Nucleus accumbens (tissue), 56 donors: ENCODE results near the gene PRM1.
"Not testable (repeated sequence)": the region's sequence is repeated elsewhere in the genome, so short reads cannot be mapped to it uniquely, and the experiment has no call there.

Experiments
- DNase-seq, 56 donors: peaks; one replicate each; lab custom pipeline; 2025; lab: John Stamatoyannopoulos, UW

The PRM1 gene

DNA sequence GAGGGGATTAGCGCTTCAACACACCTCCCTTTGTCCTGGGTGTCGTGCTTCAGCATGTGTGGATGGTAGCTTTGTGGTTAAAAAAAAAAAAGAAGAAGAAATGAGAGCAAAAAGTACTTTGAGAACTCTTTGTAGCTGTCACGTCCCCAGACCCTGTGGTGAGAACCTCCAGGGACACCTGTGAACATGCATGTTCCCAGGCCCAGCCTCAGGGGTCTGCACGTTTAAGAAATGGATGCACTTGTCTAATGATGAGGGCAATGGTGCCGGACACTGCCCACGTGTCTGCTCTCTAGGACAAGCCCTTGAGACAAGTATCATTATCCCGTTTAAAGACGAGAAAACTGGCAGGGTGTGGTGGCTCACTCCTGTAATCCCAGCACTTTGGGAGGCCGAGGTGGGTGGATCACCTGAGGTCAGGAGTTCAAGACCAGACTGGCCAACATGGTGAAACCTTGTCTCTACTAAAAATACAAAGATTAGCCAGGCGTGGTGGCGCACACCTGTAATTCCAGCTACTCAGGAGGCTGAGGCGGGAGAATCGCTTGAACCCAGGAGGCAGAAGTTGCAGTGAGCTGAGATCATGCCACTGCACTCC is 17.9 kb upstream of the PRM1 start:
- not testable (repeated sequence) for DNase-seq

DNA sequence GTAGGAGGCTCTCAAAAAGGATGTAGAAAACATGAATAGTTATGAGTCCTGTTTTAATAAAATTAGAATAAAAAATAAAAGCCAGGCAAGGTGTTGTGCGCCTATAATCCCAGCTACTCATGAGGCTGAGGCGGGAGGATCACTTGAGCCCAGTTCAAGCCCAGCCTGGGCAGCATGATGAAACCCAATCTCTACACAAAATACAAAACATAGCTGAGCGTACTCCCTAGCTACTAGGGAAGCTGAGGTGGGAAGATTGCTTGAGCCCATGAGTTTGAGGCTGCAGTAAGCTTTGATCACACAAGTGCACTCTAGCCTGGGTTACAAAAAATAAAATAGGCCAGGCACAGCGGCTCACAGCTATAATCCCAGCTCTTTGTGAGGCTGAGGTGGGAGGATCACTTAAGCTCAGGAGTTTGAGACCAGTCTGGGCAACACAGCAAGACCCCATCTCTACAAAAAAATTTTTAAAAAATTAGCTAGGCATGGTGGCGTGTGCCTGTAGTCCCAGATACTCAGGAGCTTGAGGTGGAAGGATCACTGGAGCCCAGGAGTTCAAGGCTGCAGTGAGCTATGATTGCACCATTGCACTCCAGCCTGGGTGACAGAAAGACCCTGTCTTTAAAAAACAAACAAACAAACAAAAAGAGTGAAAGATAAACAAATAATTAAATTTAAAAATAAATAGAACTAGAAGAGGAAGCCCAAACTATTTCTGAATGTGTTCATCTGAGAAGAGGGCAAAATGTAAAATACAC is 17.2 kb upstream of the PRM1 start:
- no peak for DNase-seq

DNA sequence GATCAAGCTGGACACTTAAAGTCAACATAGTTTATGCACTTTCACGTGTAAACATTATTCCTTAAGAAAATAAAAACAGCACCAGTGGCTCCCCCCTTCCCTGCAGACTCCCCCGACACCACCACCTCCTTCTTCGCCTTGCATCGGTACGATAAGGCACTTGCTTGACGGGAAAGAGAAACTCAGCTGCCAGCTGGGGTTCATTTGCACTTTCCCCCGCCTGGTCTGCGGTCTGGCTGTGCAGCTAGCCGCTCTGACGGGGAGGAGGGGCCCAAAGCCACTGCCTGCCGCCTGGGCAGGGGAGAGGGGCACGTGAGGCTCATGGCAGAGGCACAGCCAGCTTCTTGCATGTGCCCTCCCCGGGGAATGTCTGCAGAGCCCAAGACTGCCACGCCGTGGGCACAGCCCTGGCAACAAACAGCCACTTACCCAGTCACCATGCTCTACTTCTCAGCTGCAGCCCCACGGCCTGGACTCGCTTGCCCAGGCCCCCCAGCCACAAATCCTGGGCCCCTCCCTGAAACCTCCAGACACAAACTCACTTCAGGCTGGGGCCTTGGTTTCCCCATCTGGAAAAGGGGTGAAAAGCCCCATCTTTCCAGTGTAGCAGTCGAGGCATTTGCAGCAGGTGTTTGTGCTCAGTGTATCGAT is 16.5 kb upstream of the PRM1 start:
- DNase-seq, result peak in 55 of 56 donors; percentile 9 to 82 (median 55)

DNA sequence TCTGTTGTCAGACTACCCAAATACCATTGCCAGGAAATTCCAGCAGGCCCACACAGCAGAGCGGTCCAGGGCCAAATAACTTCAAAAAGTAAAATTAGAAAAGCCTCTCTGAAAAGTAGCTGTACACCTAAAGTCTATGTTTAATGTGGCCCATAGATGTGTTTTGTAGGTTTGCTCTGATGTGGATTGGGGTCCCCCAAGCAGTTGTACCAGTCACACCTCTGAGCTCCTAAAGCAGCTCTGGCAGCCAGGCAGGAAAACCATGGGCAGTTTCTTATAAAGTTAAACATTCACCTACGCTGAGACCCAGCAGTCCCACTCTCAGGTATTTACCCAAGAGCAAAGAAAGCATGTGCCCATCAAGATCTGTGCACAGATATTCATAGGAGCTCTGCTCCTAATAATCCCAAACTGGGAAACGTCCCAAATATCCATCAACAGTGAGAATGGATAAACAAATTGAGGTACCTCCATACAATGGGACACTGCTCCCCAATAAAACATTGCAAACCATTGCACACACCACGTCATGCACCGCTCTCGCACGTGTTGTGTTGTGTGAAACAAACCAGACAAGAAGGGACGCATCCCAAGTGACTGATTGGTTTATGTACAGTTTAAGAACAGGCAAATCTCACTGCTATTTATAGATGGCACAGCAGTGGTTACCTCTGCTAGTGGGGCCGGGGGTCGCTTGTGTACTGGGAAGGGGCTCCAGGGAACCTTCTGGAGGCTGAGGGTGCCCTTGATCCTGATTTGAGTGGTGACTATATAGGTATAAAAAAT is 15.8 kb upstream of the PRM1 start:
- no peak for DNase-seq

DNA sequence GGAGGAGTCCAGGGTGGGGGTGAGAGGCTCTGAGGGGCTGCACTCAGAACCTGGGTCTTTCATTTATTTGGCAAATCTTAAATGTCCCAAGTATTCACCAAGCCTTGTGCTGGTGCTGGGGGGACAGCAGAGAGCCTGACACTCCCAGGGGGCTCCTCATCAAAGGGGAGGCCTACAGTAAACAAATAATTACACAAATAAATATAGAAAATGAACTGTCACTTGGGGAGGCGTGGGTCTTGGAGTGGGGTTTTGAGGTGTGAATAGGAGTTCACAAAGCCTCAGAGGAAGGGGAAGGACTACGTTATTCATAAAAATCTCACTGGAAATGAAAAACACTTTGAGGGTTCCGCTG is 15.2 kb upstream of the PRM1 start:
- no peak for DNase-seq

DNA sequence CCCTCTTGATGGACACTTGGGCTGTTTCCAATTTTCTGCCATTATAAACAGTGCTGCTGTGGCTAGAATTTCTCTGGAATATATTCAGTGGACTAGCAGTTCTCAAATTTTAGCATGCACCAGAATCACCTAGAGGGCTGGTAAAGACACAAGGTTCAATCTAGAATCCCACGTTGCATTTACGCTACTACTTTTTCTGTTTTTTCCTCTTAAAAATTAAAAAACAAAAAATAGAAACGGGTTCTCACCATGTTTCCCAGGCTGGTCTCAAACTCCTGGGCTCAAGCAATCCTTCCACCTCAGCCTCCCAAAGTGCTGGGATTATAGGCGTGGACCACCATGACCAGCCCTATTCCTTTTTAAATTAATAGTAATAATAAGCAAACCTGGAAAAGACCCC is 14.5 kb upstream of the PRM1 start:
- DNase-seq, result no peak

DNA sequence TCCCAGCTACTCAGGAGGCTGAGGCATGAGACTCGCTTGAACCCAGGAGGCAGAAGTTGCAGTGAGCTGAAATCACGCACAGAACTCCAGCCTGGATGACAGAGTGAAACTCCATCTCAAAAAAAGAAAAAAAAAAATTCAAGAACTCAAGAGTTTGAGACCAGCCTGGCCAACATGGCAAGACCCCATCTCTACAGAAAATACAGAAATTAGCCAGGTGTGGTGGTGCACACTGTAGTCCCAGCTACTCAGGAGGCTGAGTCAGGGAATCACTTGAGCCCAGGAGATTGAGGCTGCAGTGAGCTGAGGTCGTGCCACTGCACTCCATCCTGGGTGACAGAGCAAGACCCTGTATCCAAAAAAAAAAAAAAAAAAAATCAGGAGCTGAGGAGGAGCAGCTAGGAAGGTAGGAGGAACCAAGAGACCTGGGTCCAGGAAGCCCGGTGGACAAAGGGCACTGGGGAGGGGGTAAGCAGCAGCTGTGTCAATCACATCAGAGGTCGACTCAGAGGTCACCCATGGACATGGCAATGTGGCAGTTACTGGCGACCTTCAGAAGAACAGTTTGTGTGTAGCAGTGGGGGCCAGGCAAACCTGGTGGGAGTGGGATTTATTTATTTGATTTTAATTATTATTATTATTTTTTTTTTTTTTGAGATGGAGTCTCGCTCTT is 11.1 kb upstream of the PRM1 start:
- no peak for DNase-seq

DNA sequence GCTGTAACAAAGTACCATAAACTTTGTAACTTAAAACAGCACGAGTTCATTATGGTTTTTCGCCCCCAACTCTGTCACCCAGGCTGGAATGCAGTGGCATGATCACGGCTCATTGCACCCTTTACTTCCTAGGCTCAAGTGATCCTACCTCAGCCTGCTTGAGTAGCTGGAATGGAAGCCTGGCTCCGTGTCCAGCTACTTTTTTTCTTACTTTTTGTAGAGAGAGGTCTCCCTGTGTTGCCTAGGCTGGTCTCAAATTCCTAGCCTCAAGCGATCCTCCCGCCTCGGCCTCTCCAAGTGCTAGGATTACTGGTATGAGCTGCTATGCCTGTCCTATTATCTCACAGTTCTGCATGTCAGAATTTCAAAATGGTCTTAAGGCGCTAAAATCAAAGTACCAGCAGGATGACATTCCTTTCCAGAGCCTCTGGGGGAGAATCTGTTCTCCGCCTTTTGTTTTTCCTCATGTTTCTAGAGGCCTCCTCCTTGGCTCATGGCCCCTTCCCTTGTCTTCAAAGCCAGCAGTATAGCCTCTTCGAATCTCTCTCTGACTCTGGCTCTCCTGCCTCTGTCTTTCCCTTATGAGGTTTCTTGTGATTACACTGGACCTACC is 10.1 kb upstream of the PRM1 start:
- no peak for DNase-seq

DNA sequence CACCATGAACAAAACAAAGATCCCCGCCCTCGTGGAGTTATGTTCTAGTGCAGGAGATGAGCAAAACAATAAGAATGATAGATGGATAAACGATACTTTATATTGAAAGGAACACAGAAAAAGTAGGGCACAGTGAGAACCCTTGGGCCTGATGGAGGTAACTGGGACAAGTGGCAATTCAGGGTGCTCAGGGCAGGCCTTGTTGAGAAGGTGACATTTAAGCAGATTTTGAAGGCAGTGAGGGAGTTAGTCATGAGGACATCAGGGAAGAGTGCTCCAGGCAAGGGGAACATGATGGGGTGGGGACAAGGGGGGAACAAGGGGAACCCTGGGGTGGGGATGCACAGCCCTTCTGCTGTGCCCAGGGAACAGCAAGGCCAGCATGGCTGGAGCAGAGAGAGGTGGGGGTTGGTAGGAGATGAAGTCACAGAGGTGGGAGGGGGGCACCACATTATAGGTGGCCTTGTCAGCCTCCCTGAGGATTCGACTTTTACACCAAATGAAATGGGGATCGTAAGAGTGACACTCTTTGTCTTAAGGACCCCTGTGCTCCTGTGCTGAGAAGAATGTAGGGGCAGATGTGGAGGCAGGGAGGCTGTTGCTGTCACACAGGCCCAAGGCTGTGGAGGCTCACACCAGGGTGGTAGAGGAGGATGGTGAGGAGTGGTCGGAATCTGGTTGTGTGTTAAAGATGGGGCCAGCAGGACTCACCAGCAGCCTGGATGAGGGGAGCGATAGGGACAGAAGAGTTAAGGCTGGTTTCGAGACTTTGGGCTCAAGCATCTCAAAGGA is 9.2 kb upstream of the PRM1 start:
- no peak for DNase-seq

DNA sequence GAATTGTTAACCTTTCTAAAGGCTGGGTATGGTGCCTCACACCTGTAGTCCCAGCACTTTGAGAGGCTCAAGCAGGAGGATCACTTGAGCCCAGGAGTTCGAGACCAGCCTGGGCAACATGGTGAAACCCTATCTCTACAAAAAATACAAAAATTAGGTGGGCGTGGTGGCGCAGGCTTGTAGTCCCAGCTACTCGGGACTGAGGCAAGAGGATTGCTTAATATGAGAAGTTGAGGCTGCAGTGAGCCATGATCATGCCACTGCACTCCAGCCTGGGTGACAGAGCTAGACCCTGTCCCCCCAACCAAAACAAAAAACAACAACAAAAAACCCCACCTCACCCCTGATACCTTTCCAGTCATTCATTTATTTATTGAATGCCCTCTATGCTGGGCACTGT is 8.6 kb upstream of the PRM1 start:
- DNase-seq, result not testable (repeated sequence)

DNA sequence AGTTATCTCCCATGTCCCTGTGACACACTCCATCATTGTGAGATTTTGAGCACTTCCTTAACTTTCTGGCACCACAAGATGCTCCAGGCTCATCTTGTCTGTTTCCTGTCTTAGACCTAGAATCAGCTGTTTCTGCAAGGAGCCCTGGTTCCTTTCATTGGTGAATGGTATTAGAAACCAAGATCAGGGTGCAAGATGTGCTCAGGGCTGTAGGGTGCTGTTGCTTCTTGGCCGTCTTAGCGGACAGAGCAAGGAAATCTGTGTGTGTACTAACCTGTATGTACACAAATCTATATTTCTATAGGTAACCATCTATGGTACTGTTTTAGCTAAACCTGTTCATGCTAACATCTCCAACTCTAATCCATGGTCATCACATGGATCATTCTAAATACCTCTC is 8.1 kb upstream of the PRM1 start:
- no peak for DNase-seq

DNA sequence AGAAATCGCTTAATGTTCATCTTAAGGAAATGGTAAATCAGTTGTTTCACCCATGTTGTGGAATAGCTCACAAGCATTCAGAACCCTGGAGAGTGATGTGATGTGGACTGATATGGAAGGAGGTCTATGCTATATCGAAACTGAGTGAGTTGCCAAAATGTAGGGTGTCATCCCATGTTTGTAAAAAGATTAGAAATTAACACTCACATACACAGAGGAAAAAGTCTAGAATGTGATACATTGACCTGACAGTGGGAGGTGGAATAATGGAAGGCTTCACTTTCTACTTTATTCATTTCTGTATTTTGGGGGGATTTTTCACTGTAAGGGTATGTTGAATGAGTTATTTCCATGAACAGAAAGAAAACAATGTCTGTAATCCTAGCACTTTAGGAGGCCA is 4.7 kb upstream of the PRM1 start:
- DNase-seq, result no peak

DNA sequence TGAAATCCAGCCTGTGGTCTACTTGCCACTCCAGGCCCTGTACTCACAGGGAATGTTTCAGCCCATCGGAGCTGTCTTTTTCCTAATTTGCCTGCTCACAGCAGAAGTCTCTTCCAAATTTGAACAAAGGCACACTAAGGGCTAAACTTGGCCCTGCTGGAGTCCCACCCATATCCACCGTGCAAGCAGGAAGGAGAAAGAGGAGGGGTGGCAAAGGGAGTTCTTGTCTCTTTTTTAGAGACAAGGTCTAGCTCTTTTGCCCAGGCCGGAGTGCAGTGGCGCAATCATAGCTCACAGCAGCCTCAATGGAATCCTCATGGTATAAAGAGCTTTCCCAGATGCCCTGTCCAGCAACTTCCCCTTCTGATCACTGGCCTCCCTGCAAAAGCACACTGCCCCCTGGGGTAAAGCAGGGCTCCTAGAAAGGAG is 2.7 kb upstream of the PRM1 start:
- no peak for DNase-seq

DNA sequence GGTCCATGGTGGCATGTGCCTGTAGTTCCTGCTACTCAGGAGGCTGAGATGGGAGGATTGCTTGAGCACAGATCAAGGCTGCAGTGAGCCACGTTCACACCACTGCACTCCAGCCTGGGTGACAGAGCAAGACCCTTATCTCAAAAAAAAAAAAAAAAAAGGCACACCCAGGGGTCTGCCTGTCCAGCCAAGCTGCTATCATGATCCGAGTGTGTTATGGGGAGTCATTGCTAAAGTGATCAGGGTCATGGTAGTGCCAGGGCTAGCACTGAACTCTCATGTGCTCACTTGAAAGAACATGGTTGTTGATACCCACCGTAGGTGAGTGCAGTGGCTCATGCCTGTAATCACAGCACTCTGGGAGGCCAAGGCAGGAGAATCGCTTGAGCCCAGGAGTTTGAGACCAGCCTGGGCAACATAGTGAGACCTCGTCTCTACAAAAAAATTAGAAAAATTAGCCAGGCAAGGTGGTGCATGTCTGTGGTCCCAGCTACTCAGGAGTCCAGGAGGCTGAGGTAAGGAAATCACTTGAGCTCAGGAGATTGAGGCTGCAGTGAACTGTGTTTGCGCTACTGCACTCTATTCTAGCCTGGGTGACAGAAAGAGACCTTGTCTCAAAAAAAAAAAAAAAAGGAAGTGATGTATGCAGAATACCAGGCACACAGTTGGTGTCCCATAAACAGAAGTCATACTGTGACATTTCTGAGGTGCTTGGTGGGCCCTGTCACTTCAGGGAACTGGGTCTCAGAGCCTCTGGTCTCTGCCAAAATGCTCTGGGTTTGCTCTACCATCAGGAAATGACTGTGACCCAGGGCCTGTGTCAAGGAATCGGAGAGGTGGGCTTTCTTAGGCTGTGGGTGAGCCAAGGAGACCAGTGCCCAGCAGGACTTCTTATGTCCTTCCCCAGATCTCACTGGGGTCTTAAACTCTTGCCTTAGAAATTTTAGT is 2.2 kb downstream of the PRM1 start:
- no peak for DNase-seq

DNA sequence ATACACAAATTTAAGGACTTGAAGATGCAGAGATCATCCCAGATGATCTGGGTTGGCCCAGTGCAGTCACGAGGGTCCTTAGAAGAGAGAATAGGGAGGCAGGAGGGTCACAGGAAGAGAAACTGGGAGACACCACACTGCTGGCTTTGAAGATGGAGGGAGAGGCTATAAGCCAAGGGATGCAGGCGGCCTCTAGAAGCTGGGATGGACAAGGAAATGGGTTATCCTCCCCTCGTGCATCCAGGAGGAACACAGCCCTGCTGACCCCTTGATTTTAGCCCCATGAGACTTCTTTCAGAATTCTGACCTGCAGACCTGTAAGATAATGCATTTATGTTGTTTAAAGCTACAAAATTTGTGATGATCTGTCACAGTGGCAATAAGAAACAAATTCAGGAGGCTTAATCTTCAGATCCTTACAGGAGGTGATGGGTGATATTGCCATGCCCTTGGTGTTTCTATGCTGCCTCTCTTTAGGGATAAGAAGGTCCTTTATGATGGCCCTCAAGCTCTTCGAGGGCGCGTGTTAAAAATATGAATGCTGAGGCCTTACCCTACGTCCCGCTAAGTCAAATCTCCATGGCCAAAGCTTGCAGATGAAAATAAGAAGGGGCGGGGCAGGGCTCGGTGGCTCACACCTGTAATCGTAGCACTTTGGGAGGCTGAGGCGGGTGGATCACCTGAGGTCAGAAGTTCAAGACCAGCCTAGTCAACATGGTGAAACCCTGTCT is 3.4 kb downstream of the PRM1 start:
- DNase-seq, result no peak

DNA sequence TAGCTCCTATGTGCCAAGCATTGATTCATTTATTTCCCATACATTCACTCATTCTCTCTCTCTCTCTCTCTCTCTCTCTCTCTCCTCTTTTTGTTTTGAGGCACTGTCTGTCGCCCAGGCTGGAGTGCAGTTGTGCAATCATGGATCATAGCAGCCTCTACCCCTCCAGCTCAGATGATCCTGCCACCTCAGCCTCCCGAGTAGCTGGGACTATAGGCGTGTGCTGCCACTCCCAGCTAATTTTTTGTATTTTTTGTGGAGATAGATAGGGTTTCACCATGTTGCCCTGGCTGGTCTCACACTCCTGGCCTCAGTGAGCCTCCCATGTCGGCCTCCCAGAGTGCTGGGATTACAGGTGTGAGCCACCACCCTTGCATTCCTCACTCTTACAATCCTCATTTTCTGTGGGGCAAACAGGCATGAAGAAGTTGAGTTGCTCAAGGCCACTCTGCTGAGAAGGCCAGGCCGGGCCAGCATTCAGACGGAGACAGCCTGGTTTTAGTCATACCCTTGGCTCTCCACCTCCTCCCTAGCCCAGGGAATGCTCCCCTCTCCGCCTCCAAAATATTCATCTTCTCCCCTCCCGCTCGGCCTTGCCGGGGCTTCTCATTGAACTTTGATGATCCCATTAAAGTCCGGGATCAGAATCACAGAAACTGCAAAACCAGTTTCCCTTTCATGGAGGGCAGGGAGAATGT is 4.1 kb downstream of the PRM1 start:
- DNase-seq, result no peak
